ENCODE data around the gene CTXN2. TPM values are rescaled to one million over a fixed set of nuclear protein-coding genes. Genes with fewer than 3 reads are reported as not detected.

Gene CTXN2
- total and polyA plus RNA-seq, 2 donors (not counting 1 experiment from before 2014, with no cell fraction given) = 0.10 TPM; not detected in 1

- no peak overlapping the region for H3K27ac Mint-ChIP-seq
- WGBS (ENCODE audit: insufficient coverage) = 100% methylated on average over 1 of the region's 4 CpGs
- ATAC-seq (ENCODE audit: low read depth) (no peak), DNase-seq (no peak)
- Histone ChIP-seq H3K27me3 (replicated peaks in 1 of 4; ENCODE audit: control extremely low read depth in 1 of 4, control insufficient read depth in 3 of 4, insufficient read depth in 4 of 4, low read length in 3 of 4) (no peaks in the 10 kb centered on the region), H3K79me2 (ENCODE audit: control insufficient read depth, insufficient read depth, low read length) (no peaks in the 10 kb centered on the region), H3K4me3 (ENCODE audit: control extremely low read depth in 1 of 5, extremely low read depth in 1 of 5, insufficient read depth in 1 of 5, low read depth in 2 of 5, low read length in 4 of 5) (no peak overlapping the region), H4K20me1 (ENCODE audit: control insufficient read depth, insufficient read depth, low read length, poor library complexity, severe bottlenecking) (no peaks in the 10 kb centered on the region), H3K9me3 (ENCODE audit: control extremely low read depth in 1 of 3, control insufficient read depth in 2 of 3, insufficient read depth in 1 of 3, low read length in 2 of 3) (no peaks in the 10 kb centered on the region), H2AFZ (ENCODE audit: insufficient read depth, low read depth, low read length, poor library complexity, severe bottlenecking) (no peak overlapping the region), H3K4me2 (replicated peaks; ENCODE audit: low read depth, low read length, poor library complexity, severe bottlenecking) (no peak overlapping the region), H3K4me1 (ENCODE audit: control insufficient read depth in 2 of 2, insufficient read depth in 2 of 2, low read length in 2 of 2) (no peaks in the 10 kb centered on the region), H3K27ac (ENCODE audit: low read length in 2 of 2) (no peak overlapping the region), H3K9ac (ENCODE audit: low read length) (no peak overlapping the region), H3K36me3 (replicated peaks in 1 of 2; ENCODE audit: control extremely low read depth in 1 of 2, control insufficient read depth in 1 of 2, extremely low read depth in 1 of 2, insufficient read depth in 2 of 2, low read length in 1 of 2) (no peaks in the 10 kb centered on the region)
- POLR2A ChIA-PET = no interaction called here
- H3K4me3 Mint-ChIP-seq = no peak overlapping the region
- peaks cover 4% of the 10 kb centered on the region for H3K27me3 Mint-ChIP-seq
- intact Hi-C loops (cut with micrococcal nuclease) = no loop called here
- H3K4me1 Mint-ChIP-seq = no peaks in the 10 kb centered on the region
- TF ChIP-seq CTCF (IDR thresholded peaks at IDR 0.05) (no peak), EZH2 (IDR thresholded peaks at IDR 0.05; ENCODE audit: borderline replicate concordance, insufficient read depth, low read depth, low read length, poor library complexity, severe bottlenecking) (no peak)
- CTCF ChIA-PET = interaction anchor here (1.1 kb wide), 1 partner anchor 8 kb away, joined by 3 read pairs; no protein-coding TSS in a partner anchor
- no peaks in the 10 kb centered on the region for H3K9me3 Mint-ChIP-seq (ENCODE audit: insufficient read depth)
Measured at GRCh38 chr15:48242535-48242934, 51.1 kb downstream of the CTXN2 start.

GRCh38 chr15:48244921-48245320 lies 53.5 kb downstream of the CTXN2 start:
- CTCF ChIA-PET = interaction anchor here (1.3 kb wide), 1 partner anchor 44 kb away, joined by 3 read pairs; no protein-coding TSS in a partner anchor
- no peaks in the 10 kb centered on the region for H3K4me1 Mint-ChIP-seq
- H3K27me3 Mint-ChIP-seq = peaks cover 7% of the 10 kb centered on the region
- H3K79me2 ChIP-seq (ENCODE audit: control insufficient read depth, insufficient read depth, low read length) = no peaks in the 10 kb centered on the region
- H3K27me3 ChIP-seq (replicated peaks in 1 of 4; ENCODE audit: control extremely low read depth in 1 of 4, control insufficient read depth in 3 of 4, insufficient read depth in 4 of 4, low read length in 3 of 4) = no peaks in the 10 kb centered on the region
- POLR2A ChIA-PET = no interaction called here
- no peaks in the 10 kb centered on the region for H3K36me3 ChIP-seq (replicated peaks in 1 of 2; ENCODE audit: control extremely low read depth in 1 of 2, control insufficient read depth in 1 of 2, extremely low read depth in 1 of 2, insufficient read depth in 2 of 2, low read length in 1 of 2)
- no peak overlapping the region for H2AFZ ChIP-seq (ENCODE audit: insufficient read depth, low read depth, low read length, poor library complexity, severe bottlenecking)
- no peaks in the 10 kb centered on the region for H3K9me3 Mint-ChIP-seq (ENCODE audit: insufficient read depth)
- no peak for TF ChIP-seq CTCF (IDR thresholded peaks at IDR 0.05)
- TF ChIP-seq EZH2 (IDR thresholded peaks at IDR 0.05; ENCODE audit: borderline replicate concordance, insufficient read depth, low read depth, low read length, poor library complexity, severe bottlenecking) = no peak
- H3K9me3 ChIP-seq (ENCODE audit: control extremely low read depth in 1 of 3, control insufficient read depth in 2 of 3, insufficient read depth in 1 of 3, low read length in 2 of 3) = no peaks in the 10 kb centered on the region
- H3K4me3 ChIP-seq (ENCODE audit: control extremely low read depth in 1 of 5, extremely low read depth in 1 of 5, insufficient read depth in 1 of 5, low read depth in 2 of 5, low read length in 4 of 5) = no peak overlapping the region
- ATAC-seq (ENCODE audit: low read depth) = no peak
- no peaks in the 10 kb centered on the region for H3K4me1 ChIP-seq (ENCODE audit: control insufficient read depth in 2 of 2, insufficient read depth in 2 of 2, low read length in 2 of 2)
- H3K27ac ChIP-seq (ENCODE audit: low read length in 2 of 2) = no peak overlapping the region
- H3K27ac Mint-ChIP-seq = no peak overlapping the region
- no peaks in the 10 kb centered on the region for H4K20me1 ChIP-seq (ENCODE audit: control insufficient read depth, insufficient read depth, low read length, poor library complexity, severe bottlenecking)
- H3K9ac ChIP-seq (ENCODE audit: low read length) = no peak overlapping the region
- intact Hi-C loops (cut with micrococcal nuclease) = no loop called here
- no peak for DNase-seq
- no CpG with 5 or more reads among the region's 1 CpG for WGBS (ENCODE audit: insufficient coverage)
- H3K4me2 ChIP-seq (replicated peaks; ENCODE audit: low read depth, low read length, poor library complexity, severe bottlenecking) = no peak overlapping the region
- H3K4me3 Mint-ChIP-seq = no peak overlapping the region
